AG09319 (cell line): ENCODE measurements around the gene TMEM272.

Experiments
- DNase-seq: peaks from one replicate; pipeline ENCODE4 v3.0.0-alpha.2; 2010; ENCODE audit warnings: low read depth; ENCODE audit errors: extremely low read depth
- TF ChIP-seq, protein P1 (sequence below): IDR thresholded peaks from 2 replicates; pipeline ENCODE4 v1.5.1; 2011; ENCODE audit warnings: low read depth, mild to moderate bottlenecking, inconsistent platforms, low read length, moderate library complexity

The TMEM272 gene

GRCh38 chr13:51867062-51867461 lies 22.1 kb upstream of the TMEM272 start:
- no peak for DNase-seq
- TF ChIP-seq, protein P1, sequence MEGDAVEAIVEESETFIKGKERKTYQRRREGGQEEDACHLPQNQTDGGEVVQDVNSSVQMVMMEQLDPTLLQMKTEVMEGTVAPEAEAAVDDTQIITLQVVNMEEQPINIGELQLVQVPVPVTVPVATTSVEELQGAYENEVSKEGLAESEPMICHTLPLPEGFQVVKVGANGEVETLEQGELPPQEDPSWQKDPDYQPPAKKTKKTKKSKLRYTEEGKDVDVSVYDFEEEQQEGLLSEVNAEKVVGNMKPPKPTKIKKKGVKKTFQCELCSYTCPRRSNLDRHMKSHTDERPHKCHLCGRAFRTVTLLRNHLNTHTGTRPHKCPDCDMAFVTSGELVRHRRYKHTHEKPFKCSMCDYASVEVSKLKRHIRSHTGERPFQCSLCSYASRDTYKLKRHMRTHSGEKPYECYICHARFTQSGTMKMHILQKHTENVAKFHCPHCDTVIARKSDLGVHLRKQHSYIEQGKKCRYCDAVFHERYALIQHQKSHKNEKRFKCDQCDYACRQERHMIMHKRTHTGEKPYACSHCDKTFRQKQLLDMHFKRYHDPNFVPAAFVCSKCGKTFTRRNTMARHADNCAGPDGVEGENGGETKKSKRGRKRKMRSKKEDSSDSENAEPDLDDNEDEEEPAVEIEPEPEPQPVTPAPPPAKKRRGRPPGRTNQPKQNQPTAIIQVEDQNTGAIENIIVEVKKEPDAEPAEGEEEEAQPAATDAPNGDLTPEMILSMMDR = no peak

DNA sequence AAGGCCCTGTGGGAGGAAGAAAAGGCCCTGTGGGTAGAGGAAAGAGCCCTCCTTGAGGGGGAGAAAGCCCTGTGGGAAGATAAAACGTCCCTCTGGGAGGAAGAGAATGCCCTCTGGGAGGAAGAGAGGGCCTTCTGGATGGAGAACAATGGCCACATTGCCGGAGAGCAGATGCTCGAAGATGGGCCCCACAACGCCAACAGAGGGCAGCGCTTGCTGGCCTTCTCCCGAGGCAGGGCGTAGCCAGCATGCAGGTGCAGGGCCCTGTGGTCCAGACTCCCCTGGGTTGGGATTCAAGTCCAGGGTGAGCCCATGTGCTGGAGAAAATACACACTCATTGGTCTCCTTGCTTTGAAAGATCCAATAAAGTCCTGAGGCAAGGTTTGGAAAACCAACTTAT lies 20.9 kb upstream of the TMEM272 start:
- no peak for DNase-seq
- TF ChIP-seq, protein P1 = no peak

GRCh38 chr13:51862957-51863356 lies 18.0 kb upstream of the TMEM272 start:
- DNase-seq = no peak
- TF ChIP-seq, protein P1 = no peak

DNA sequence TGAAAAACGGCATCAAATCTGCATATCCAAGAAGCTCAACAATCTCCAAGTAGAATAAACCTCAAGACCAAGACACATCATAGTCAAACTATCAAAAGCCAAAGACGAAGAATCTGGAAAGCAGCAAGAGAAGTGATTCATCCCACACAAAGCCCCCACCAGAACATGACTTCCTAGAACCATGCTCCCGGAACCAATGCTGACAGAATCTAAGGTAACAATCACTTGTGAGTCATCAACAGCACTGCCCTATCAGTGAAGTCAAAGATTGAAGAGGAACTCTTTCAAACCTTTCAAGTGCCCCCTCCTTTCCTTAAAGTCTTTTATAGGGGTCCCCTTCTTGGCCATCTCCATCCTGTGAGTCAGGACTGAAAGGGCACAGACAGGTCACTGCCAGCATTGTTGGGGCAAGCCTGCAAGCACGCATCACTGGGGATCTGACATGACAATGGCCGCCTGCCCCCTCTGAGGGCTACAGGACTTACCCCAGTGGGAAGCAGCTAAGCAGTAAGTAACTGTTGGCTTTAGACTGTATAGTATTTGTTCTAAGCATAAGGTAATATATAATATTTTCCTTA lies 16.8 kb upstream of the TMEM272 start, which contains the start of gene CCDC70:
CCDC70 (plus strand) TSS at position 247 of the 578 bp plus-strand sequence. CDS start 3,443 bp downstream, outside the sequence.
- DNase-seq = no peak
- TF ChIP-seq, protein P1 = no peak

GRCh38 chr13:51858433-51859247 lies 13.7 kb upstream of the TMEM272 start:
- DNase-seq = no peak
- TF ChIP-seq, protein P1 = no peak

DNA sequence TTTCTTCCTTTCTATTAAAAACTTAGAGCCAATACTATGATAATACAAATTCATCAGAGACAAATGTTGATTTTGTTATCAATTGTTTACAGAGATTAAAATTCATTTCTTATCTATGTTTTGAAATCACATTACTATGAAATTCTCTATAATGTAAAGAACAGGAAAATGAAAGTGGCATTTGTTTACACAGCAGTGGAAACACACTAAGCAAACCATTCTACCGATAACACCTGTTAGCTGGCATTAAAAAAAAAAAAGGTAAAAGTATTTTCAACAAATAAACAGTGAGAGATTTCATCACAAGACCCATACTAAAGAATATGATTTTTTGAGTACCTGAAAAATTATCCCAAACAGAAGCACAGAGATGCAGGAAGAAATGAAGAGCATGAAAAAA lies 12.0 kb upstream of the TMEM272 start:
- TF ChIP-seq, protein P1 = no peak
- DNase-seq = no peak

DNA sequence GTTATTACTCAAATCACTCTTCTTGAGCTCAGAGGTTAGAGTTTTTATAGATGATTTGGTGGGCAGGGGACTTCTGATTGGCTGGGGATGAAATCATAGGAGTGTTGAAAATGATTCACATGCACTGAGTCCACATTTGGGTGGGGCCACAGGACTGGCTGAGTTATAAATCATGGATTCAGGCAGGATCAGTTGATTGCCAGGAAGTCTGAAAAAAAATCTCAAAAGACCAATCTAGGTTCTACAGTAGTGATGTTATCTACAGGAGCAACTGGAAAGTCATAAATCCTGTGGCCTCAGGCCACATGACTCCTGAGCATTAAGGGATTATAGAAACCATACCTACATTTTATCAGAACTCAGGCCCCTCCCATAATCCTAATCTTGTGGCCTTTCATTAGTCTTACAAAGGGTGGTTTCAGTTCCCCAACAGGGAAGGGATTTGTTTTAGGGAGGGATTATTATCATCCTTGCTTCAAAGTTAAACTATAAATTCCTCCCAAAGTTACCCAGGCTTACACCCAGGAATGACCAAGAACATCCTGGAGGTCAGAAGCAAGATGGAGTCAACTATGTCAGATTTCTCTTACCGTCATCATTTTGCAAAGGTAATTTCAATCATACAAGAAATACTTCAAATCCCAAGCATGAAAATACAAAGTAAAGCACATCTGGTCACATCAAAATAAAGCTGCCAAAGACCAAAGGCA lies 11.2 kb upstream of the TMEM272 start:
- no peak for DNase-seq
- TF ChIP-seq, protein P1 = no peak
